Measurements from ENCODE around the gene CRACR2A.

The CRACR2A gene

GRCh38 chr12:3704512-3705353, 48.2 kb downstream of the CRACR2A start:
- no peaks in the 10 kb centered on the region for H3K36me3 ChIP-seq
- H3K27ac ChIP-seq: peak overlapping the region; percentile 89
- H3K9me3 ChIP-seq: no peaks in the 10 kb centered on the region
- peak overlapping the region; percentile 41 to 49 for H3K4me3 ChIP-seq (ENCODE audit: low read depth in 1 of 2, low read length in 1 of 2)
- H3K4me1 ChIP-seq (ENCODE audit: control insufficient read depth in 1 of 2, insufficient read depth in 1 of 2, low read depth in 1 of 2, low read length in 1 of 2): peaks cover 18 to 20% of the 10 kb centered on the region in 2 experiments
- TF ChIP-seq, protein P1, sequence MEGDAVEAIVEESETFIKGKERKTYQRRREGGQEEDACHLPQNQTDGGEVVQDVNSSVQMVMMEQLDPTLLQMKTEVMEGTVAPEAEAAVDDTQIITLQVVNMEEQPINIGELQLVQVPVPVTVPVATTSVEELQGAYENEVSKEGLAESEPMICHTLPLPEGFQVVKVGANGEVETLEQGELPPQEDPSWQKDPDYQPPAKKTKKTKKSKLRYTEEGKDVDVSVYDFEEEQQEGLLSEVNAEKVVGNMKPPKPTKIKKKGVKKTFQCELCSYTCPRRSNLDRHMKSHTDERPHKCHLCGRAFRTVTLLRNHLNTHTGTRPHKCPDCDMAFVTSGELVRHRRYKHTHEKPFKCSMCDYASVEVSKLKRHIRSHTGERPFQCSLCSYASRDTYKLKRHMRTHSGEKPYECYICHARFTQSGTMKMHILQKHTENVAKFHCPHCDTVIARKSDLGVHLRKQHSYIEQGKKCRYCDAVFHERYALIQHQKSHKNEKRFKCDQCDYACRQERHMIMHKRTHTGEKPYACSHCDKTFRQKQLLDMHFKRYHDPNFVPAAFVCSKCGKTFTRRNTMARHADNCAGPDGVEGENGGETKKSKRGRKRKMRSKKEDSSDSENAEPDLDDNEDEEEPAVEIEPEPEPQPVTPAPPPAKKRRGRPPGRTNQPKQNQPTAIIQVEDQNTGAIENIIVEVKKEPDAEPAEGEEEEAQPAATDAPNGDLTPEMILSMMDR (IDR thresholded peaks at IDR 0.05): no peak
- H3K27me3 ChIP-seq: no peaks in the 10 kb centered on the region

- Histone ChIP-seq H3K9me3 (no peaks in the 10 kb centered on the region), H3K36me3 (peaks cover 11% of the 10 kb centered on the region), H3K27ac (no peak overlapping the region), H3K4me3 (ENCODE audit: low read depth in 1 of 2, low read length in 1 of 2) (no peak overlapping the region), H3K27me3 (no peaks in the 10 kb centered on the region), H3K4me1 (ENCODE audit: control insufficient read depth in 1 of 2, insufficient read depth in 1 of 2, low read depth in 1 of 2, low read length in 1 of 2) (peaks cover 18 to 20% of the 10 kb centered on the region in 2 experiments)
- TF ChIP-seq, protein P1 (IDR thresholded peaks at IDR 0.05): no peak
These were observed 52.0 kb downstream of the CRACR2A start for GRCh38 chr12:3700861-3701260.

DNA sequence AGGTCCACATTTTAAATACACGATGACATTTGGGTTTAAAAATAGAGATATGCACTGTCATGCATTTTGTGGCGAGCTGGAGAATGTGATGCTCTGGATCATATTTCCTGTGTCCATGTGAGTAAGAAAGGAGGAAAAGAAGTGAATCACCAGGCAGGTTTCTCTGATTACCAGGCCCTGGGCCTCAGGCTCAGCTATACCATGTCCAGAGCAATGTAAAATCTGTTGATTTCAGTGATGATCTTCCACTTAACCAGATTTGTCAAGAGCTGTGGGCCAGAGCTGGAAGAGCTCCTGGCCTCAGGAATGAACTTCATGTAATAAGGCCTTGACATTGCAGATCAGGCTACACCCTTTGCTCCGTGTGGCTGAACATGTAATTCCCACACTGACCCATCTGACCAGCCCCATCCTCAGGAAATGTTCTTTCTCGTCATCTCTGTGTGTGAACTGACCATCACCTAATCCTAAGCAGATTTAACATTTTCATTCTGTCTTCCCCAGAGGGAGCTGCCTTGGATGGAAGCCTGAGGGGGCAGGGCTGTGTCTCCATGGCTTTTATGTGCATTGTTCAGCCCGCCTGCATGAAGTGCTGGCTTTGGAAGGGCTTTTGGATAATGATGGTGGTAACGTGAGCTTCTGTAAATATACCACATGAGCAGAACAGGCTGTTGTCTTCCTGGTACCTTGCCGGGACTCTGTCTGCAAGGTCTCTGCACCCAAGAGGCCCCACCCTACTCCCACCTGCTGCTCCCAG, 54.5 kb downstream of the CRACR2A start:
- no peak overlapping the region for H3K4me3 ChIP-seq (ENCODE audit: low read depth in 1 of 2, low read length in 1 of 2)
- peaks cover 35% of the 10 kb centered on the region for H3K36me3 ChIP-seq
- H3K9me3 ChIP-seq: no peaks in the 10 kb centered on the region
- H3K27ac ChIP-seq: peak overlapping the region; percentile 39
- no peaks in the 10 kb centered on the region for H3K27me3 ChIP-seq
- TF ChIP-seq, protein P1 (IDR thresholded peaks at IDR 0.05): no peak
- no peaks in the 10 kb centered on the region for H3K4me1 ChIP-seq (ENCODE audit: control insufficient read depth in 1 of 2, insufficient read depth in 1 of 2, low read depth in 1 of 2, low read length in 1 of 2)

GRCh38 chr12:3697311-3697870, 55.5 kb downstream of the CRACR2A start:
- H3K27ac ChIP-seq: no peak overlapping the region
- H3K4me3 ChIP-seq (ENCODE audit: low read depth in 1 of 2, low read length in 1 of 2): no peak overlapping the region
- H3K27me3 ChIP-seq: no peaks in the 10 kb centered on the region
- H3K36me3 ChIP-seq: peaks cover 44% of the 10 kb centered on the region
- H3K9me3 ChIP-seq: no peaks in the 10 kb centered on the region
- TF ChIP-seq, protein P1 (IDR thresholded peaks at IDR 0.05): no peak
- H3K4me1 ChIP-seq (ENCODE audit: control insufficient read depth in 1 of 2, insufficient read depth in 1 of 2, low read depth in 1 of 2, low read length in 1 of 2): no peaks in the 10 kb centered on the region

DNA sequence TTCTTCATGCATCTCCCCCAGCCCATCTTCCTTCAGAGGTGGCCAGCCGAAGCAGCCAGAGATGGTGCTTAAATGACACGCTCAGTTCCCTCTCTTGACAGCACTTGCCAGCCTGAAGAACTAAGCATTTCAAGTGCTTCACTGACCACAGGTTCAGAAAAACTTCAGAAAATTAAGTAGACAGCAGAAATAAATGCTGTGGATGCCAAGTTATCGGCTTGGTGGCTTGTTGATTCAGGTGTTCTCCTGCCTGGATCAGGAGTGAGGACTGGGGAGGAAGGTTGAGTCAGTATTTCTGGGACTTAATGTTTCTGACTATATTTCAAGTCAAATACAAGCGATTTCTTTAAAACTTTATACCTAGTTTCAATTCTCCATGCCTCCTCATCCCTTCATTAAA, 58.2 kb downstream of the CRACR2A start:
- Histone ChIP-seq H3K36me3 (peaks cover 45% of the 10 kb centered on the region), H3K4me3 (ENCODE audit: low read depth in 1 of 2, low read length in 1 of 2) (no peak overlapping the region)
- TF ChIP-seq, protein P1 (IDR thresholded peaks at IDR 0.05): no peak

More for the DNA sequence above, 58.2 kb downstream of the CRACR2A start:
- Histone ChIP-seq H3K4me1 (ENCODE audit: control insufficient read depth in 1 of 2, insufficient read depth in 1 of 2, low read depth in 1 of 2, low read length in 1 of 2) (no peaks in the 10 kb centered on the region), H3K9me3 (no peaks in the 10 kb centered on the region), H3K27me3 (no peaks in the 10 kb centered on the region), H3K27ac (peak overlapping the region; percentile 11)
